Nephron (organoid): ENCODE data around the gene TMPRSS13.
A peak's percentile ranks its signal among the peaks of the same experiment; 100 is the strongest.

Experiments used
- H3K27ac Mint-ChIP-seq, 3 experiments: 2 replicates each; pipeline ENCODE4 v1.8.0; 2020; ENCODE audit warnings: mixed read lengths in 3 of 3, mild to moderate bottlenecking in 2 of 3, moderate library complexity in 1 of 3
- H3K27me3 Mint-ChIP-seq: 2 replicates; pipeline ENCODE4 v1.8.0; 2021; ENCODE audit warnings: low read depth, mild to moderate bottlenecking, moderate library complexity, mixed read lengths
- H3K36me3 Mint-ChIP-seq: 2 replicates; pipeline ENCODE4 v1.8.0; 2020; ENCODE audit warnings: low read depth, mixed read lengths
- H3K4me1 Mint-ChIP-seq: 2 replicates; pipeline ENCODE4 v1.8.0; 2020; ENCODE audit warnings: mixed read lengths
- H3K4me3 Mint-ChIP-seq, 3 experiments: 2 replicates each; pipeline ENCODE4 v1.8.0; 2020; ENCODE audit warnings: mild to moderate bottlenecking in 3 of 3, mixed read lengths in 3 of 3, moderate library complexity in 2 of 3
- H3K9me3 Mint-ChIP-seq: 2 replicates; pipeline ENCODE4 v1.8.0; 2020; ENCODE audit warnings: mixed read lengths
- TF ChIP-seq, protein P1 (sequence below), 3 experiments: fragments of 200-600 bp; sonication (generic); IDR thresholded peaks; one replicate each; pipeline ENCODE4 v1.5.0; 2021; ENCODE audit warnings: antibody characterized with exemption in 3 of 3; ENCODE audit not compliant: unreplicated experiment in 3 of 3

TMPRSS13 gene

DNA sequence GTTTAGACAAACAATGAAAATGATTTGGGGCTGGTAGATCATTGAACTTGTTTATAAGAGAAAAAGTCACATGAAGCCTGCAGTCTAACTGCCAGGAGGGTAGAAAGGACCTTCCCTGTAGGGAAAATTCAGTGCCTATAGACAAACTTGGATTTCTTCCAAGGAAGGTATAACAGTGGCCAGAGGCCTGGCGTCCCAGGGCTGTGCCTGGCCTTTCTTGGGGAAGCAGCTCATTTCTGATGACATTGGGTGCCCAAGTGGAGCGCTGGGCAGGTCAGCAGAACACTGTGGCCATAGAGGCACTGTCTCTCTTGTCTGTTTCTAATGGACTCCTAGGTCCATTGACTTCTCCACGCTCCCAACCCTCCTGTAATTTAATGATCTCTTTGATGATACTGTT, 46.1 kb downstream of the TMPRSS13 start:
- TF ChIP-seq, protein P1, sequence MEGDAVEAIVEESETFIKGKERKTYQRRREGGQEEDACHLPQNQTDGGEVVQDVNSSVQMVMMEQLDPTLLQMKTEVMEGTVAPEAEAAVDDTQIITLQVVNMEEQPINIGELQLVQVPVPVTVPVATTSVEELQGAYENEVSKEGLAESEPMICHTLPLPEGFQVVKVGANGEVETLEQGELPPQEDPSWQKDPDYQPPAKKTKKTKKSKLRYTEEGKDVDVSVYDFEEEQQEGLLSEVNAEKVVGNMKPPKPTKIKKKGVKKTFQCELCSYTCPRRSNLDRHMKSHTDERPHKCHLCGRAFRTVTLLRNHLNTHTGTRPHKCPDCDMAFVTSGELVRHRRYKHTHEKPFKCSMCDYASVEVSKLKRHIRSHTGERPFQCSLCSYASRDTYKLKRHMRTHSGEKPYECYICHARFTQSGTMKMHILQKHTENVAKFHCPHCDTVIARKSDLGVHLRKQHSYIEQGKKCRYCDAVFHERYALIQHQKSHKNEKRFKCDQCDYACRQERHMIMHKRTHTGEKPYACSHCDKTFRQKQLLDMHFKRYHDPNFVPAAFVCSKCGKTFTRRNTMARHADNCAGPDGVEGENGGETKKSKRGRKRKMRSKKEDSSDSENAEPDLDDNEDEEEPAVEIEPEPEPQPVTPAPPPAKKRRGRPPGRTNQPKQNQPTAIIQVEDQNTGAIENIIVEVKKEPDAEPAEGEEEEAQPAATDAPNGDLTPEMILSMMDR (IDR thresholded peaks at IDR 0.05; ENCODE audit: unreplicated experiment in 3 of 3): no peak
- H3K27me3 Mint-ChIP-seq: peaks cover 25% of the 10 kb centered on the region

GRCh38 chr11:117882311-117882905, 46.8 kb downstream of the TMPRSS13 start:
- Mint-ChIP-seq H3K27ac (peak overlapping the region in 2 of 3 experiments; percentile 75 to 90), H3K36me3 (no peaks in the 10 kb centered on the region), H3K4me1 (peaks cover 76% of the 10 kb centered on the region), H3K4me3 (peak overlapping the region in 2 of 3 experiments; percentile 37 to 59), H3K27me3 (peaks cover 25% of the 10 kb centered on the region), H3K9me3 (peaks cover 3% of the 10 kb centered on the region)
- TF ChIP-seq, protein P1 (IDR thresholded peaks at IDR 0.05; ENCODE audit: unreplicated experiment in 3 of 3): no peak

More for the DNA sequence above, 46.1 kb downstream of the TMPRSS13 start:
- Mint-ChIP-seq H3K36me3 (no peaks in the 10 kb centered on the region), H3K27ac (peak overlapping the region in 2 of 3 experiments; percentile 7 to 75), H3K4me1 (peaks cover 76% of the 10 kb centered on the region), H3K4me3 (no peak overlapping the region), H3K9me3 (peaks cover 3% of the 10 kb centered on the region)

DNA sequence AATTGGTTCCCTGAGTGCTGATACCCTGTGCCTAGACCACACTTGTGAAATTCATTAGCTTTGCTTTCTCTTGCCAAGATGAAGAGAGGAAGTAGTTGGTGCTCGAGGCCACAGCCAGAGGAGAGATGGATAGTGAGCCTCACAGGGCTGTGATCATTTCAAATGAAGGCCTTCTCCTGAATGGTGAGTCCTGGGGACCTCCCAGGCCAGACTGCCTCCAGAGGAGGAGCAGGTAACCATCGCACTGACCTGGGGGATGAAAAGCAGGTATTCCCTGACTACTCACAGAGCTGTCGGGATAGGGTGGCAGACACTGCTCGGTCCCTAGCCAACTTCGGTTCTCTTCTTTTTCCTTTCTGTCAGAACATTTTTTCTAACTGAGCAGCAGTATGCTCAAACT, 48.0 kb downstream of the TMPRSS13 start:
- Mint-ChIP-seq H3K9me3 (peaks cover 3% of the 10 kb centered on the region), H3K27ac (peak overlapping the region in 2 of 3 experiments; percentile 6 to 54), H3K27me3 (peaks cover 29% of the 10 kb centered on the region), H3K4me3 (peak overlapping the region in 1 of 3 experiments; percentile 7), H3K36me3 (no peaks in the 10 kb centered on the region), H3K4me1 (peaks cover 79% of the 10 kb centered on the region)
- TF ChIP-seq, protein P1 (IDR thresholded peaks at IDR 0.05; ENCODE audit: unreplicated experiment in 3 of 3): no peak

DNA sequence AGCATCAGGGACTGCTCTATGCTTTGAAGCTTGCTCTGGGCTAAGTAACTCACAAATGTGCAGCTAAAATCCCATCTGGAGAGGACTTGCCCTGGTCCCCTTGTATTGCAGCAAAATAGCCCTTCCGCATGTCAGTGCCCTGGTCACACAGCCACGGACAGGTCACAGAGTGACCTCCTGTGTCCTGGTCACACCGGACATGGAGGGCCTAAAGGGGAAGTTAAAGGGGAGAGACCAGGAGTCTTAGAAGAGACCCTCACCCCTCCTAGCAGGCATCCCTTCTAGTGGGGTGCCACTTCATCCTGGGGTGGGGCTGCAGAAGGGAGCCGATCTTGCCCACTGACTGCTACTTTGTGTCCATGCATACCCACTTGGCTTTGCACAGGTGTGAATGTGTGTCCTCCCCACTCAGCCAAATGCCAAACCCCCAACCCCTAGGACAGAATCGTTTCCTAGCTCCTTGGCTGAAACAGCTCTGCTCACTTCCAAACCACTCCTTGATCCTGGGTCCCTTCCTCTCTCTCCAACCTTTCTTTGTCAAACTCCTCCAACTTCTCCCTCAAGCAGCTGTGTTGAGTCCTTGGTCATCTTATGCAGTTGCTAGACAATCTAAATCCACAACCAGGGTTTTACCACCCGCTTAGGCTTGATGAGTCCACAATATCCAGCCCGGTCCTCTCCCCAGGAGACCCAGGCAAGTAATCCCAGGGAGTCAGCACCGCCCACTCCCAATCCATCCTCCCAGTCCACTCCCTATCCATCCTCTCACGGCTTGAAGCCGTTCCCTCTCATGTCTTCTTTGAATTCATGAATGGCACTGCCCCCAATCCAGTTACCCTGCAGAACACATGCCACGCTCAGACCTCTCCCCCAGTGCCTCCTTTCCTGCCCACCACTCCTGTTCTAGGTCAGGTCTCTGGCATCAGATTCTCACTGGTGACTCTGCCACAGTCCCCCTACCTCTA, 49.4 kb downstream of the TMPRSS13 start:
- no peaks in the 10 kb centered on the region for H3K36me3 Mint-ChIP-seq
- peak overlapping the region in 2 of 3 experiments; percentile 27 to 54 for H3K27ac Mint-ChIP-seq
- peaks cover 29% of the 10 kb centered on the region for H3K27me3 Mint-ChIP-seq
- H3K4me1 Mint-ChIP-seq: peaks cover 70% of the 10 kb centered on the region
- H3K9me3 Mint-ChIP-seq: no peaks in the 10 kb centered on the region
- TF ChIP-seq, protein P1 (IDR thresholded peaks at IDR 0.05; ENCODE audit: unreplicated experiment in 3 of 3): no peak
- H3K4me3 Mint-ChIP-seq: peak overlapping the region in 2 of 3 experiments; percentile 5 to 7

DNA sequence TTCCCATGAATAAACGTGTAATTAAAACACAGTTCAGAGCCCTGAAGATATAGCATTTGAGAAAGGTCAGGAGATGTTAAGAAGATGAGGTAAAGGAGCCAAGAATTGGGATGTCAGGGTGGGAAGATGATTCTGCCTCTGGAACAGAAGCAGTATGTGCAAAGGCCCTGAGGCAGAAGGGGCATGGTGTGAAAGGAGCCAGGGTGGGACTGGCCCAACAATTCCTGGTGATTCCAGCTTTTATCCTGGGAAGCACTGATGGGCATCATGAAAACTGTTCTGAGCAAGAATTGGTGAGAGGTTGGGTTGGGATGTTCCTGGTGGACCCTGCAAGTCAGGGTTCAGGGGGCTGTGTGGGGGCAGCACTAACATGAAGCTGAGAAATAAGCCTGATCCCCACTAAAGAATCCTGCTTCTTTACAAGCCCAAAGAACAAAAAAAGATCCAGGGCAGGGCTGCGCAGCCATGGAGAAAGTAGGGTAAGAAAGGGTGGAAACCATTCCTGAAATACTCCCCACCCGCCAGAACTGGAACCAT, 50.2 kb downstream of the TMPRSS13 start:
- H3K4me3 Mint-ChIP-seq: peak overlapping the region in 2 of 3 experiments; percentile 9 to 29
- no peaks in the 10 kb centered on the region for H3K36me3 Mint-ChIP-seq
- H3K27ac Mint-ChIP-seq: peak overlapping the region in 2 of 3 experiments; percentile 5 to 18
- no peaks in the 10 kb centered on the region for H3K9me3 Mint-ChIP-seq
- TF ChIP-seq, protein P1 (IDR thresholded peaks at IDR 0.05; ENCODE audit: unreplicated experiment in 3 of 3): no peak
- peaks cover 70% of the 10 kb centered on the region for H3K4me1 Mint-ChIP-seq
- peaks cover 29% of the 10 kb centered on the region for H3K27me3 Mint-ChIP-seq
